Left ventricle myocardium superior (tissue), 1 donor: ENCODE data around the gene CDH22. TPM values are rescaled to one million over a fixed set of nuclear protein-coding genes. Genes with fewer than 3 reads are reported as not detected.

Experiments
- ATAC-seq: fragments of 200-7000 bp; cut with Tn5 transposase; one replicate; pipeline ENCODE4 v1.9.1; 2020; ENCODE audit warnings: mild to moderate bottlenecking, moderate library complexity
- DNase-seq: peaks from one replicate; pipeline ENCODE4 v3.0.0-alpha.2; 2020
- intact Hi-C: fragments of 100-400 bp; cut with micrococcal nuclease; formaldehyde crosslinking; loops from one replicate; pipeline ENCODE4 v1.11.0; 2022
- total RNA-seq: library from RNA; stranded (reverse); fragmentation: NEBNext Ultra II Directional; extraction: Animal tissue kit (Norgen Biotek cat#: 25700); gene quantifications from one replicate; pipeline ENCODE4 v1.2.1, GENCODE V29; 2021
- donor health status: DM: no; HTN: yes; CAD: no; lungs with severe emphysema.

Gene CDH22
- total RNA-seq, 1 donor from 2014 or later: 2.3 TPM

GRCh38 chr20:46282669-46283068 is 25.6 kb downstream of the CDH22 start:
- ATAC-seq (no peak), DNase-seq (no peak)
- intact Hi-C loops: no loop called here

DNA sequence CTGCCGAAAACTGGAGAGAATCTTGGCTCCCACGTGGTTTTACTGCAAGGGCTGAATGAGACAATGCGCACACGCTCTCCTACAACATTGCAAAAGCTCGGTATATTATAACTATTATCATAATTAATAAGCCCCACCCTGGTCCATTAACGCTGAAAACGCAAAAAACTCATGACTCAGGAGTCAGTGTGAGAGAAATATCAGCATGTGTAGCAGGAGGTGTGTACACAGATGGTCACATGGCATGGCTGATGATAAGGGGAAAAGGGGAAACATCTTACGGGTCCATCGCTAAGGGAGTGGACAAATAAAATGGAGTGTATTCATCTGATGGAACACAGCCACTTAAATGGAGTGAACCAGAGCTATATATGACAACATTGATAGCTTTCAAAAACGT is 29.2 kb downstream of the CDH22 start:
- intact Hi-C loops: no loop called here
- DNase-seq: no peak
- no peak for ATAC-seq

- DNase-seq (no peak), ATAC-seq (no peak)
- intact Hi-C loops: no loop called here
These were observed 30.7 kb downstream of the CDH22 start for GRCh38 chr20:46277602-46278001.

DNA sequence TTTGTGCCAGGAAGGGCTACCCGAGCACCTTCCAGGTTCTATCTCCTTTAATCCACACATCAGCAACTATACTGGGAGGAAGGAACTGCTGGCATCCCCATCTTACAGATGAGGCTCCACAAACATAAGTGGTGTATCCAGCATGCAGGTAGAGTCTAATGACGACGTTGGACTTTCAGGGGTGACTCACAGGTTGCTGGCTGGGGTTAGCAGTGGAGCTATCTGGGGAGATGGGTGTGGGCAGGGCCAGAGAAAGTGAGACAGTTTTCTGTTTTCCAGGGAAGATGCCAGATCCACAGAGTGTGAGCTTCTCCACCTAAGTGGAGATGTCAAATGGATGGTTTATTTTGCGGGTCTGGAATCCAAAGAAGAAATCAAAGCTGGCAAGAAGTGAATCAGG is 31.8 kb downstream of the CDH22 start:
- DNase-seq (no peak), ATAC-seq (no peak)
- intact Hi-C loops: no loop called here

GRCh38 chr20:46275091-46275490 is 33.2 kb downstream of the CDH22 start:
- DNase-seq (no peak), ATAC-seq (no peak)
- intact Hi-C loops: no loop called here

DNA sequence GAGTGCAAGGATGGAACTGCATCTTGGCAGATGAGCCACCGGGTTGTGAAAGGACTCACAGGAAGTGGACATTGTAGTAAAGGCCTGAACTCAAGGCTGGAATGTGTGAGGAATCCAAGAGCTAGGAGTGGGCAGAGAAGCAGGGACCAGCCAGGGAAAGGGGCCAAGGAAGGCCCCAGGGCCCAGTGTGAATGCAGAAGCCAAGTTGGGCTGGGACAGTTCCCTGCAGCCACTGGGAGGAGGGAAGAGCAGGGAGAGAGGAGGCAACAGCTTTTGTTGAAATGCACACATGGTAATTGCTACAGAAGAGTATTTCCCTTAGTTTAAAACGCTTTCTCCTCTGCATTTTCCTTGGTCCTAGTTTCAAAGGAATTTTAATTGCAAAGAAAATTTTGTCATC is 34.6 kb downstream of the CDH22 start:
- ATAC-seq (no peak), DNase-seq (no peak)
- intact Hi-C loops: no loop called here

DNA sequence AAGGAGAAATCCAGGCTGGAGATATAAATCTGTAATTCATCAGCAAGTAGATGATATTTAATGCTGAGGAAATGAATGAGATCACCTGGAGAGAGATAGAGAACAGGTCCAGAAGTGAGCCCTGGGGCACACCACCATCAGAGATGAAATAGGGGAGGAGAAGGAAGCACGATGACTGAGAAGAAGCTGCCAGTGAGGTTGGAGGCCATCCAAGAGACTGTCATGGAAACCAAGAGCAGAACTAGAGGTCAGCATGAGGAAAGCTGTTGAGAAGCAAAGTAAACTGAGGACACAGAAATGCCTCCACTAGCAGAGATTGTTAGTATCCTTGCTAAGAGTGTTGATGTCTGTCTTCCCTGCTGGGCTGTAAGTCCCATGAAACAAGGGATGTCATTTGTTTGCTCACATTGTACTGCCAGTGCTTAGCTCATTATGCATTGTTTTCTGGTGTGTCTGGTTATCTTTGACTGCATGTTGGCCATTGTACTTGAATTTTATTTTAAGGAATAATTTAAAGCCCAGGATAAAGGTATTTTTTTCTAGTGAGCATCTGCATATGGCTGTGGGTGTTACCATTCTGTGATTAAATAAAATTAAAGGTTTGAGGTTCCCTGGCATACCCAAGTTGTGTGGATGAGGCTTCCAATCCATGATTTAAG is 35.8 kb downstream of the CDH22 start:
- intact Hi-C loops: no loop called here
- no peak for DNase-seq
- ATAC-seq: no peak

DNA sequence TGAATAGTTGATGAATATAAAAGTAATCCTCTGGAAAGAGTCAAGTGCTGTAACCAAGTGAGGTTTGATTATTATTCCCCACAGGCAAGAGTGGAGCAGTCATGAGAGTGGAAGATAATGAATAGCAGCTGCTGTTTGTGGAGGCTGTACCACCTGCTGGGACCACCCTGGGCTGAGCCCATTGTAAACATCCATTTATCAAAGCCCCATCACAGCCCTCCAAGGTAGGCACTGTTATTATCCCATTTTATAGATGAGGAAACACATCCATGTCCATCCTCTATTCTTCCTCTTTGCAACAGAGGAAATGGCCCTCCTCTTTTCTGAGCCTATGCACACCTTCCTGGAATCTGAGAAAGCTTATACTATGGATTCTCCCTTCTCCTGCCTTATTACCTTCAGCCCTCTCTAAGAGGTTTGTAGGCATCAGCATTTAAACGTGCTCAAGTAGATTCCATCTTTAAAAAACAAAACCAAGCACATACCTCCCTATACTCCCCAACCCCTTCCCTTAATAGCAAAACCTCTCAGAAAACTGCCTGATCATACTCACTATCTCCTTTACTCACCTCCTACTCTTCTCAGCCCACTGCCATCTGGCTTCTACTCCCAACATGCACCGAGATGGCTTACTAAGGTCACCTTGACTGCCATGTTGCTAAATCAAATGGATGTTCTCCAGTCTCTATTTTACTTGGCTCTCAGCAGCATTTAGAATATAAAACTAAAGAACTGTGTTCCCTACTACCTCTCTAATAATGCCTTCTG is 37.1 kb downstream of the CDH22 start:
- DNase-seq: no peak
- intact Hi-C loops: no loop called here
- no peak for ATAC-seq

- intact Hi-C loops: no loop called here
- ATAC-seq: no peak
These were observed 38.9 kb downstream of the CDH22 start for GRCh38 chr20:46269372-46269771.

DNA sequence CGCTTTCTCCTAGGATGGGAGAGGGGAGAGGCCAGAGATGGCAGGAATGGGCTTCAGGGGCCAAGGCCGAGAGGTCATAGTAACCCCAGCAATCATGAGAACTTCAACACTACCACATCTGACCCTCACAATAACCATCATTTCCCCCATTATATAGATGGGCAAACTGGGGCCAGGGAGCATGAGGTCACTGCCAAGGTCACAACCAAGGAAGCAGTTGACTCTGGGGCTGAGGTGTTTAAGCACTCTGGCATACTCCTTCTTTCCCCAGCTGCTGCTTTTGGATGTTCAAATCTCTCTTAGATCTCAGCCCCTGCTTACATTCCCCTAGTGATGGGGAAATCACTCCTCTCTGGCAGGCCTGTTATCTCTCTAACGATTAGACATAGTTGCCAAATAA is 39.6 kb downstream of the CDH22 start:
- no peak for DNase-seq
- intact Hi-C loops: no loop called here
- no peak for ATAC-seq

More at GRCh38 chr20:46269372-46269771, 38.9 kb downstream of the CDH22 start:
- DNase-seq: no peak

DNA sequence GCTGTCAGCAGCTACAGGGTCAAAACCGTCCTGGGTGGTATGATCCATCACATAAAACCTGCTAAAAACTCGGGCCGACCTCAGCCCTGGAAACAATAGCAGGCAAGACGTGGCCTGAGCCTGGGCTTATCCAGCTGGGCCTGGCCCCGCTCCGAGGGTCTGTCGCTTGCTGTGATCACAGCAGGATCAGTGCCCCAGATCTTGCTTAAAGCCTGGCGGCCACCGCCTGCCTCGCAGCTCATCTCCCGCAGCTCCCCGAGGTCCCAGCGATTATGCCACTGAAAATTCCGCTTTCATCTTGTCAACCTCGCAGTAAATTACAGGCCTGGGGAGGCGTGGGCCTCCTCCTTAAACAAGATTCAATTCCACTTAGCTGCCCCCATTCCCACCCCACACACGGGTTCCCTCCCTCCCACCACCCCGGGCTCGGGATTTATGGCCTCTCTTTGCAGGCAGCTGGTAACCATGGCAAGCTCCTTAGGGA is 40.1 kb downstream of the CDH22 start:
- ATAC-seq (no peak), DNase-seq (no peak)
- intact Hi-C loops: no loop called here

DNA sequence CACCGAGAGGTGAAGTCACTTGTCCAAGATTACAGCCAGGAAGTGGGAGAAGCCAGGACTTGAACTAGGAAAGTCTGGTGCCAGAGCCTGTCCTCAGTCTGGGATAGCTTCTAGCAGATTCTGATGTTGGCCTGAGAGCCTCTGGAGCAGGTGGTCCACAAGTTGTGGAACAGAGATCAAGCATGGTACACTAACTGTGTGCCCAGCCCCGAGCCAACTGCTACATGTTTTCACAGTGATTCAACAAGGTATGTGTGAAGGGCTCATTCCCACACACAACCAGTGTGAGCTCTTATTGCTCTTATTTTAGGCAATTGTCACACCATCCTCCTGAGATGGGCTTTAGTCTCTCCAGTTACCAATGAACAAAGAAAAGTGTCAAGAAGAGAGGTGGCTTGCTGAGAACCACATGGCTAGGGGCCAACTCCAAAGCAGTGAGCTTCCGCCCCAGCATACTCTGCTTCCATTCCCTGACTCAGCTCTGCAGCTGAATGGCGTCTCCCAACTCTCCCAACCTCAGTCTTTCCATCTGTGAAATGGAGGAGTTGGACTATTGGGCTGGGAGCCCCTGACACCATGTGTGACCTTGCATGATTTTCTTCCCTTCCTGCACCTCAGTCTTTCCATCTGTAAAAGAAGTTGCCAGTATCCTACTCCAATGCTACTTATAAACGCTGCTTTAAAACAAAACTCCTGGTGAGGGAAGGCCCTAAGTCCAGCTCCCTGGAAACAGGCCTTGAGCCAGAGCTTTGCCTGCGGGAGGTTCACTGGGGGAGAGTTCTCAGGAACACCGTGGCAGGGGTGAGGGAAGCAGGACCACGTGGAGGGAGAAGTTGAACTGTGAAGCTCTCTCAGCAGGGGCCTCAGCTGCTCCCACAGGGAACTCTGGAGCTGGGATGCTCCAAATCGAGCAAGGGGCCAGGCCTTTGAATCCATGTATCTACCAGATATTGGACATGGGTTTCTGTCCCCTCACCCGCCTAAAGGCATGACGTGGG is 40.9 kb downstream of the CDH22 start:
- DNase-seq: no peak
- intact Hi-C loops: no loop called here
- ATAC-seq: no peak

GRCh38 chr20:46265539-46265938 is 42.8 kb downstream of the CDH22 start:
- intact Hi-C loops: no loop called here
- no peak for ATAC-seq
- DNase-seq: no peak

DNA sequence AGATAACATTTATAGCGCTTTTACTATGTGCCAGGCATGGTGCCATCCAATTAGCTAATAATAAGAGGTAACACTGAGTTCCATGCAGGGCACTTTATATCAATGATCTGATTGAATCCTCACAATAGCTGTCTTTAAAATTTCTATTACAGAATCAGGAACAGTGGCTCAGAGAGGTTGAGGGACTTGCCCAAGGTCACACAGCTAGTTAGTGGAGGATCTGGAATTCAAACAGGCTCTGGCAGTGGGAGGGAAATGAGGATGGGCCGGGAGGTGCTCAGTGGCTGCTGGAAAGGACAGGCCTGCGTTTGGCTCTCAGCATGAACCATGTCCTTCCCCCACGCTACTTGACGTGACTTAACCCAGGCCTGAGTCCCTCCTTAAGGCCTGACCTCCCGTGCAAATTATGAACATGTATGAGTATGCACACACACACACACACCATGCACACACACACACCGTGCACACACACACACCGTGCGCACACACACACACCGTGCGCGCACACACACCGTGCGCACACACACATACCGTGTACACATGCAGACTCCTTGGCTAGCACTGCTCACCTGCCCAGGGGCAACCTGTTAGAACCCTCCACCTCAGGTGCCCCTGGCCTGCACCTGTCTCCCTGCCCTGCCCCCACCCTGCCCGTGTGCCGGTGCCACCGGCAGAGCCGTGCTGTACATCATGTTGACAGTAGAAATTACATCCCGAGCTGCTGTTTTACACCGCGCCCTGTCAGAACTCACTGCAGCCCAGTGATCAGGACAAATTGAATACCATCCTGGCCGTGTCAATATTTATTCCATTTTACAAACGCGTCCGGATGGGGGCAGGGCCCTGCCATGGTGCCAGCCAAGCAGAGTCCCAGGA is 43.7 kb downstream of the CDH22 start:
- ATAC-seq (no peak), DNase-seq (no peak)
- intact Hi-C loops: no loop called here

GRCh38 chr20:46261456-46262253 is 46.6 kb downstream of the CDH22 start:
- intact Hi-C loops: no loop called here
- no peak for ATAC-seq
- DNase-seq: no peak

GRCh38 chr20:46260936-46261454 is 47.3 kb downstream of the CDH22 start:
- DNase-seq: no peak
- ATAC-seq: no peak
- intact Hi-C loops: no loop called here

DNA sequence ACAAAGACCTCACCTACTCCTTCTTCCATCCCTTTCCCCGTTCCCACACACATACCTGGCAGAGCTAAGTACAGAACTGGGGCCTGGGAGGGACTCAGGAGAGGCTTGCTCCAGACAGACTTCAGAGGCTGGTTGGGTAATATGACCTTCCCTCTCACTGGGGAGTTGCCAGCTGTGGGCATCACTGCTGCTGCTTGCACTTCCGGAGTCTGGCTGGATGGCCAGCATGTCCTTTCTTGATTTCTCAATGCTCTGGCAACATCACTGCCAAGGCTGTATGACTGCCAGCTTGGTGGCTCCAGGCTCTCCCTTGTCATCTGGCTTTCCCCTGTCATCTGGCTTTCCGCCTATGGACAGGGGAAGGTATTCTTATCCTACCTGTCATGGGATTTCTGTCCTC is 47.8 kb downstream of the CDH22 start:
- intact Hi-C loops: no loop called here
- DNase-seq (peak; percentile 63), ATAC-seq (peak; percentile 76)
